NCI-H1092 (cell line): ENCODE data around the gene FGF18.
"Not testable (repeated sequence)": the region's sequence is repeated elsewhere in the genome, so short reads cannot be mapped to it uniquely, and the experiment has no call there.

Experiments used
- DNase-seq: peaks from one replicate; lab custom pipeline; 2025; lab: John Stamatoyannopoulos, UW

The FGF18 gene

GRCh38 chr5:171418982-171419687, at the start of gene FGF18:
FGF18 (plus strand) TSS chr5:171419647; CDS start chr5:171420200, 553 bp downstream.
- no peak for DNase-seq

GRCh38 chr5:171369898-171370297, 49.5 kb upstream of the FGF18 start:
- DNase-seq, result no peak

- not testable (repeated sequence) for DNase-seq
These were observed 48.6 kb upstream of the FGF18 start for GRCh38 chr5:171370881-171371280.

- no peak for DNase-seq
These were observed 48.1 kb upstream of the FGF18 start for GRCh38 chr5:171371326-171371725.

GRCh38 chr5:171379961-171380360, 39.5 kb upstream of the FGF18 start:
- DNase-seq, result no peak

GRCh38 chr5:171384416-171384815, 35.0 kb upstream of the FGF18 start:
- not testable (repeated sequence) for DNase-seq

- not testable (repeated sequence) for DNase-seq
These were observed 34.4 kb upstream of the FGF18 start for GRCh38 chr5:171384999-171385398.

- no peak for DNase-seq
These were observed 33.3 kb upstream of the FGF18 start for GRCh38 chr5:171386006-171386671.

GRCh38 chr5:171386861-171387344, 32.5 kb upstream of the FGF18 start:
- no peak for DNase-seq

GRCh38 chr5:171387345-171387969, 32.0 kb upstream of the FGF18 start, which contains the start of gene NPM1:
NPM1 (plus strand) TSS chr5:171387849; CDS start chr5:171387949, 100 bp downstream.
- peak; percentile 97 for DNase-seq

GRCh38 chr5:171387970-171388815, 31.3 kb upstream of the FGF18 start:
- DNase-seq, result peak; percentile 3

GRCh38 chr5:171388816-171389168, 30.7 kb upstream of the FGF18 start:
- DNase-seq, result no peak

GRCh38 chr5:171390883-171391677, 28.4 kb upstream of the FGF18 start:
- no peak for DNase-seq

GRCh38 chr5:171391996-171392577, 27.4 kb upstream of the FGF18 start:
- no peak for DNase-seq

- no peak for DNase-seq
These were observed 26.8 kb upstream of the FGF18 start for GRCh38 chr5:171392585-171393159.

- no peak for DNase-seq
These were observed 24.4 kb upstream of the FGF18 start for GRCh38 chr5:171395042-171395441.

- not testable (repeated sequence) for DNase-seq
These were observed 22.9 kb upstream of the FGF18 start for GRCh38 chr5:171396583-171396982.

- DNase-seq, result no peak
These were observed 22.3 kb upstream of the FGF18 start for GRCh38 chr5:171397190-171397589.

GRCh38 chr5:171397599-171397998, 21.8 kb upstream of the FGF18 start:
- no peak for DNase-seq

GRCh38 chr5:171398660-171399059, 20.8 kb upstream of the FGF18 start:
- not testable (repeated sequence) for DNase-seq
